Limb (tissue), 2 donors: ENCODE measurements around the gene ITPR1.

Experiments
- DNase-seq, 2 donors: peaks; one replicate each; pipeline ENCODE4 v3.0.0-alpha.2; 2016; ENCODE audit errors: extremely low spot score in 2 of 2

ITPR1 gene

GRCh38 chr3:4883011-4883410 is 389.9 kb downstream of the ITPR1 start:
- no peak for DNase-seq

GRCh38 chr3:4884888-4885287 is 391.7 kb downstream of the ITPR1 start:
- no peak for DNase-seq

- DNase-seq, result no peak
Observed at GRCh38 chr3:4885316-4885715, 392.2 kb downstream of the ITPR1 start.

- DNase-seq, result no peak
Observed at GRCh38 chr3:4886448-4886847, 393.3 kb downstream of the ITPR1 start.

- DNase-seq, result no peak
Observed at GRCh38 chr3:4887177-4887576, 394.0 kb downstream of the ITPR1 start.

GRCh38 chr3:4888913-4889846 is 396.0 kb downstream of the ITPR1 start:
- DNase-seq, result no peak

- DNase-seq, result no peak
Observed at GRCh38 chr3:4889896-4890295, 396.7 kb downstream of the ITPR1 start.

GRCh38 chr3:4894891-4895530 is 401.9 kb downstream of the ITPR1 start:
- DNase-seq, result no peak

- DNase-seq, result no peak
Observed at GRCh38 chr3:4895838-4896237, 402.7 kb downstream of the ITPR1 start.
